Suppressor macrophage (primary cell): ENCODE results near the gene MAFB.
A peak's percentile ranks its signal among the peaks of the same experiment; 100 is the strongest.

Experiments used
- DNase-seq, 4 experiments: peaks; one replicate each; pipeline ENCODE4 v3.0.0-alpha.2; 2020 to 2022

The MAFB gene

DNA sequence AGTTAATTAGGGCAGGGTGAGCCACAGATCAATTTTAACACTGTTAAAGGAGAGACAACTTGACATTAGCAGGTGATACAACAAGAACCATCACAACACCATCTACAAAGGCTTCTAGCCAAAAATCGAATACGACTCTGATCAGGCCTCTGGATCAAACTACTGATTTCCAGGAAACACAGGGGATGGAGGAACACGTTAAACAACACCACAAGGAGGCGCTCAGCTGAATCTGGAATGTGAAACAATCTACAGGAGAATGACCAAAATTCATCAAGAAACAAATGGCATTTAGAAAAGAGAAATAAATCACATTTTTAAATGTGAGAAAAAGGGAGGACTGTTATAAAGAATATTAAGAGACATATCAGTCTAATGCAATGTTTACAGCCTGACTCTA lies 13.5 kb upstream of the MAFB start:
- DNase-seq: no peak

DNA sequence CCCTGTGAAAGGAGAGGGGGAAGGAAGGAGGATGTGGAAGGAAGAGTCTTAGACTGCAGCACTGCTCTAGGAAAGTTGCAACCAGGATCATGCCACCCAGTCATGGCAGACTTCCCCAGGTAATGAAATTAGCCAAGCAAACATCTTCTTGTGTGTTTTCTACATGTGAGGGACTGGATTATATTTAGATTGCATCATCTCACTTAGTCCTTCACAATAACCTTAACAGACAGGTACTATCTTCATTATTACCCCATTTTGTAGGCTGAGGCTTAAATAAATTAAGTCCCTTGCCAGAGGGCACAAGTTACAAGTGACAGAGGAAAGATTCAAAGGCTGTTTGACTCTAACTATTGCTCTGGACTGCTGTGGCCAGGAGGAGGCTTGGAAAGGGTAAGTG lies 9.7 kb upstream of the MAFB start:
- DNase-seq: no peak

DNA sequence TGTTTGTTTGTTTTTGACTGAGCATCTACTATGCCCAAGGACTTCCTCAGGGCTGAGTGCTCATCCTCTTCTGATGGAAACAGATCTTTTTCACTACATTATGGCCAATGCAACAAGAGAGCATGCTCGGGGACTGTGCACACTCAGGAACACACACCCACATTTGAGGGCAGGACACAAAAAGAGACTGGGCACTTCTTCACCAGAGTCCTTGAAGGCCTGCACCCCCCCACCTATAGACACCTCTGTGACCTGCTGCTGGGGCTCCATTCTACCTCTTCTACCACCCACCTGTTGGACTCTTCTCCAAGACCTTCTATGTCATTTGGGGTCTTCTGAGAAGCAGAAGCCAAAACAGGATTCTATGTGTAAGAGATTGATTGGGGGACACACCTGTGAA lies 9.2 kb upstream of the MAFB start:
- DNase-seq: no peak

DNA sequence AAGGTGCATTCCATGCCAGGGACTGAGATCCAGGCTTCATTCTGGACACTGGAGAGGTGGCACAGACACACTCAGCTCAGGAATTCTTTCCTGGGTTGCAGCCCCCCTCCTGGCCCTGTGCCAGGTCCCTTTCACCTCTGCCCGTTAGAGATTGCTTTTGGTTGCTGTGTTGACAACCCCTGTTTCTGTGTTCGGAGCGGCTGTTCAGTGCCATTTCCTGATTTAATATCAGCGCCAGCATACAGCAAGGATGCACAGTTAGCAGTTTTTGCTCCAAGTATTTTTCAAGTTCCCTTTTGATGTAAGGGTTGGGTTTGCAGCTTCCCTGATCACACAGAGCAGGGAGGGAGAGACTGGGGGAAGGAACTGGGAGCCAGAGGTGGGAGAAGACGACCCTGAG lies 8.5 kb upstream of the MAFB start:
- peak; percentile 54 to 83 (median 73) for DNase-seq

- no peak for DNase-seq
Measured at GRCh38 chr20:40695214-40695613, 6.2 kb upstream of the MAFB start.

DNA sequence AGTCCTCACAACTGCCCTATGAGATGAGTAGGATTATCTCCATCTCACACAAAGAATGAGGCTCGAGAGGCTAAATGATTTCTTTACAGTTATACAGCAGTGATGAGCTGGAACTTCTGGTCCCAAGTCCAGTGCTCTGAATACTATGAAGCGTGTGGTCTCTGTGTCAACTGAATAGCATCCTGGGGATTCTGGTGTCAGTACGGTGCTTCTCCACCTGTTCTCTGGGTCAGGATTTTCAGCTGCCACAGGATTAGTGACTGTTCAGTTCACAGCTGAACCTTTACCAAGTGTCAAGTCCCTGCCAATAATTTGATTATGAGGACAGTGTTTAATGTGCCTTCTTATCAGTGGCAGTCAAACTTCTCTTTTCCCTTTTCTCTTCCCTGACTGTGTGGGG lies 5.2 kb upstream of the MAFB start:
- DNase-seq: no peak

GRCh38 chr20:40692240-40693011 lies 3.4 kb upstream of the MAFB start:
- no peak for DNase-seq

GRCh38 chr20:40691566-40692239 lies 2.7 kb upstream of the MAFB start:
- peak in 1 of 4 experiments; percentile 24 for DNase-seq

GRCh38 chr20:40690836-40691565 lies 2.0 kb upstream of the MAFB start:
- DNase-seq: peak in 3 of 4 experiments; percentile 10 to 42 (median 35)

GRCh38 chr20:40689943-40690835 lies 1.2 kb upstream of the MAFB start:
- DNase-seq: peak; percentile 94 to 97 (median 96)

- DNase-seq: peak in 2 of 4 experiments; percentile 13 to 48
Measured at GRCh38 chr20:40688129-40689099, 622 bp downstream of the MAFB start.

DNA sequence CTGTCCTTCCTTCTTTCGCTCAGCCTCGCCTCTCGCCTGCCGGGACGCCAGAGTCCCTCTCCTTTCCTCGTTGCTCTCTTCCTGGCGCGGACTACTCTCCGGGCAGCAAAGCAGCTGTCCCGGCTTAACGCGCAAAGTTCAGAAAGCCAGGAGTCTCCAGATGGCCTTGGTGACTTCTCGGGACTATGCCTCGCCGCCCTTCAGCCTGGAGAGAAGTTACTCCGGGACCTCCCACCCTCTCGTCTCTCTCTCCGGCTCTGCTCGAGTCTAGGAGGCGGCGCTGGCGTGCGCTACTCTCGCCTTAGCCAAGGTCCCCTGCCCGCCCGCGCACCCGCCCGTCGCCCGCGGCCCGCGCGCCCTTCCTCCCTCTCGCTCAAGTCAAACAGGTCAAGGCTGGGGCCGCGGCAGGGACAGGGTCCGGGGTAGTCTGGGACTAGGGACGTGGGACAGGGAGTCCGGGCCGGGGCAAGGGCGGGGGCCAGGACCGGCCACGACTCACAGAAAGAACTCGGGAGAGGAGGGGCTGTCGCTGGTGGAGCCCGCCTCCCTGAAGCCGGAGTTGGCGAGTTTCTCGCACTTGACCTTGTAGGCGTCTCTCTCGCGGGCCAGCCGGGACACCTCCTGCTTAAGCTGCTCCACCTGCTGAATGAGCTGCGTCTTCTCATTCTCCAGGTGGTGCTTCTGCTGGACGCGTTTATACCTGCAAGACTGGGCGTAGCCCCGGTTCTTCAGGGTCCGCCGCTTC lies 1.5 kb downstream of the MAFB start:
- peak; percentile 65 to 85 (median 72) for DNase-seq

DNA sequence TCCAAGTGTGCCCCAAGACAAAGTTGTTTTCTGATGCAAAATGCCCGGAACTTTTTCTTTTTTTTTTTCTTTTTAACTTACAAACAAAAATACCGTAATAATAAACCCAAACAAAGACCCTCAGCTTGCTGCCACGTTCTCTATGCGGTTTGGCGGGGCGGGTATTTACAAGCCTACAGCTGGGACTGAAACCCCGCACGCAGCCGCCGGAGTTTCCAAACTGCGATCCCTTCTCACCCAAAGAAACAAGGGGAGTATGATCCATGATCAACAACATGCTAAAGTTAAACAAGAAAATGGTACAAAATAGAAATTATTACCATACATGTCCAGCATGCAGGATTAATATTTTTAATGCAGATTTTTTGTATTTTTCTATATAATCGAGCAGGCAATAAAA lies 2.1 kb downstream of the MAFB start:
- DNase-seq: peak in 2 of 4 experiments; percentile 28 to 34

DNA sequence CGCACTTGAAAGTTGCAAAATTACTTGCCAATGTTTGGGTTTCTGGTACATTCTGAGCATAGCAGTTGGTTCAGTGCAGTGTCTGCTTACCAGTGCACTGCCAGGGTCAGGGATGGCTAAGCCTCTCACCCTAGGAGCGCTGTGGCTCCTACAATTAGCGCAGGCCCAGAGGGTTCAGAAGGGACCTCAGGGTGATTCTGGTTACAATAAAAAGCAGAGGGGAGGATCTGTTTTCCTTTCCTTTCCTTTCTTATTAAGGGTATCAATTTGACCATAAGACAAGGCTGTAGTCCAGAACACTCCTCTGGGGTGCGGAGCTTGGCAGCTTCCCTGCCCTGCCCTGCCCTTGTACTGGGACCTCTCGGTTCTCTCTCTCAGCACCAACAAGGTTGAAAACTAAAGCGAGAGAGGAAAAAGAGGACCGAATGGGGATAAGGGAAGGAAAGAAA lies 2.6 kb downstream of the MAFB start:
- DNase-seq: peak; percentile 37 to 57 (median 47)

DNA sequence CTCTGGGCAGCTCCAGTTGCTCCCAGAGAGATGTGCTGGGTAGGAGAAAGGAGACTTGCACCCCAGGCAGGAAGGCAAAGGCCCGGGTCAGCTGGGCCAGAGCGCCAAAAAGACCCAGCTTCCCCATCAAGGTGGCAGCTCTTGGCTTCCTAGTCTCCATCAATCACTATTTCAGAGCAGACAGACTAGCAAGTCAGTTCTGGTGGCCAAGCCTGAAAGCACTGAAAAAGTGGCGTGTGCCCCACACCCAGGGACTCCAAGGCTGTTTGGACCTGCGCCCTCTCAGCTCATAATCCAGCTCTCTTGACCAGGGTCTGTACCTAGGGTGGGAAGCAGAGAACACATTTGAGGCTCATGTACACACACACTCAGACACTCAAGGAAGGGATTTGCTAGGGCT lies 3.7 kb downstream of the MAFB start:
- peak; percentile 29 to 51 (median 42) for DNase-seq

GRCh38 chr20:40683894-40684268 lies 5.2 kb downstream of the MAFB start:
- peak in 1 of 4 experiments; percentile 29 for DNase-seq

DNA sequence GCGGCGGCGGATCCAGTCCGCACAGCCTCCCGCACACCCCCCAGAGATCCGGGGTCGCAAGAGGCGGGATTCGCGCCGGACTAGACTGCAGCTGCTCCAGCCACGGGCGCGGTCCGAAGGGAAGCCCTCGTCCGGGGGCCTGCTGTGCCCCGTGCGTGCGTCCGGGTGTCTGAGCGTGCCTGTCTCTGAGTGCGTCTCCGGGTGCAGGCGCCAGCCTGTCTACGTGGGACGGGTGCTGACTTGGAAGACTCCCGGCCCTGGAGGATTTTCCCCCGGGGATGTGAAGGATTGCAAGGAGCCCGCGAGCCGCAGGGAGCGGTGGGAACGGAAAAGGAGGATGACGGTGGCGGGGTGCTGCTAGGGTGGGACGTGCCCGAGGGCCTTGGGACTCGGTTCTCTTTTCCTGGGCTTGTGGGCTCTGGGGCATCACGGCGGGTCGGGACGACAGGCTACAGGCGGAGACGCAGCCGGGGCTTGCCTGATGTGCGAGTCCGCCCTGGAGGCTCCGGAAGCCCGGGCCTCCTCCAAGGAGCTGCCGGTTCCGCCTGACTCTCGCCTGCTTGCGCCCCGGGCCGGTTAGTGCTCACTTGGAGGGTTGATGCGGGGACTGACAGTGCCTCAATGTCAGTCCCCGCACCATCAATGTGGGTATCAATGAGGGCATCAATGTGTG lies 5.7 kb downstream of the MAFB start:
- peak; percentile 85 to 89 (median 88) for DNase-seq

- peak; percentile 32 to 65 (median 55) for DNase-seq
Measured at GRCh38 chr20:40682104-40682981, 6.7 kb downstream of the MAFB start.

DNA sequence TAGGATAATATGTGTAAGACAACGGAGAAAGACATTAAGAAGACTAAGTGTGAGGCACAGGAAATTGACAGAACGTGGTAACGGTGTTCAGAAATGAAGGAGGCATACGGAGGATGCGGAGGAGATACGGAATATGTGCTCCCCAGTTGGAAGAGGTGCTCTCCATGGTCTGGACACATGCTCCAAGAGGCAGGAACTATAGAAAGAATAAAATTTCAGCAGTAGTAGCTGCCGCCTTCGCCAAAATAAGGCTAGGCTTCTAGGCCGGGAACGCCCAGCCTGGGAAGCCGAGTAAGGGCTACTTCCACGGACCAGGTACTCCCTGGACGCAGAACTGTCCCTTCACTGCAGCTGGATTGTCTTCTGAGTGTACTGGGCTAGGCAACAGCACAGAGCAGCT lies 7.4 kb downstream of the MAFB start:
- no peak for DNase-seq
